Astrocyte of the spinal cord (primary cell): ENCODE data around the gene DHRS12.

Experiments used
- DNase-seq: peaks from one replicate; pipeline ENCODE4 v3.0.0; 2011; ENCODE audit warnings: low read depth, low spot score
- H3K4me3 ChIP-seq: 2 replicates; pipeline ENCODE4 v1.5.1; 2011; ENCODE audit warnings: low read depth, mild to moderate bottlenecking, low read length, moderate library complexity
- in situ Hi-C: cut with HindIII; loops from 2 replicates; pipeline ENCODE4 v1.10.0; 2017; ENCODE audit warnings: low sequenced_read_pairs
- TF ChIP-seq, protein P1 (sequence below): IDR thresholded peaks from 2 replicates; pipeline ENCODE4 v1.5.1; 2012; ENCODE audit warnings: low read depth, mild to moderate bottlenecking, low read length, inconsistent platforms

Gene DHRS12

DNA sequence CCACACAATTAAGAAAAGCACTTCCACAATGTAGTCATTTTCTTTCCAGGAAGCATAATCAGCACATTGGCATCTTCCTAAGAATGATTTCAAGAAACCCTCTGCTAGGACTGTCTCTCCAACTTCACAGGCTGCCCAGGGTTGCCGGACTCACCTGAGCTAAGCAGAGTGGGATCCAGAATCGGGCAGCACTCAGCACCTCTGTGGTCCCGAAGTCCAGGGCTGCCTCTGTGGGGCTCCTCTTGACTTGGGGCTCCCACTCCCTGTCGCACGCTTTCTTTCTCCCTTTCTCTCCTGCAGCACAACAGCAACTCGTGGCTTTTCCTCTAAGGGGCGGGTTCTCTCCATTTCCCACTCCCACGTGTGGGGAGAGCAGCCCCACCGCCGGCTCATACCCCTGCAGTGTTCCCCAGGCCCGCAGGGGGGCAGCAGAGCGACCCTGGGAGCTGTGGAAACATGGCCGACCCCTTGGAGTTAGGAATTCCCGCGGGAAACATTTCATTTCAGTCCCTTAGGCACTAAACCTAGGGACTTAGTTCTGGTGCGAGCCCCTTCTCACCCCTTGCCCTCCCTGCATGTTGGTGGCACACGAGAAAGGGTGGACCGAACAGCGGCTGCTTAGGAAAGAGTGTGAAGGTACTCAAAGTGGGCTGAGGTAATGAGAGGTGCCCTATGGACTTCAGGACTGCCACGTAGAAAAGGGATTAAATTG, 41.1 kb upstream of the DHRS12 start, which contains the start of gene TMEM272:
Gene TMEM272, minus strand, starts transcription at position 316 of the 712 bp plus-strand sequence. CDS start 6,647 bp downstream, outside the sequence.
- TF ChIP-seq, protein P1, sequence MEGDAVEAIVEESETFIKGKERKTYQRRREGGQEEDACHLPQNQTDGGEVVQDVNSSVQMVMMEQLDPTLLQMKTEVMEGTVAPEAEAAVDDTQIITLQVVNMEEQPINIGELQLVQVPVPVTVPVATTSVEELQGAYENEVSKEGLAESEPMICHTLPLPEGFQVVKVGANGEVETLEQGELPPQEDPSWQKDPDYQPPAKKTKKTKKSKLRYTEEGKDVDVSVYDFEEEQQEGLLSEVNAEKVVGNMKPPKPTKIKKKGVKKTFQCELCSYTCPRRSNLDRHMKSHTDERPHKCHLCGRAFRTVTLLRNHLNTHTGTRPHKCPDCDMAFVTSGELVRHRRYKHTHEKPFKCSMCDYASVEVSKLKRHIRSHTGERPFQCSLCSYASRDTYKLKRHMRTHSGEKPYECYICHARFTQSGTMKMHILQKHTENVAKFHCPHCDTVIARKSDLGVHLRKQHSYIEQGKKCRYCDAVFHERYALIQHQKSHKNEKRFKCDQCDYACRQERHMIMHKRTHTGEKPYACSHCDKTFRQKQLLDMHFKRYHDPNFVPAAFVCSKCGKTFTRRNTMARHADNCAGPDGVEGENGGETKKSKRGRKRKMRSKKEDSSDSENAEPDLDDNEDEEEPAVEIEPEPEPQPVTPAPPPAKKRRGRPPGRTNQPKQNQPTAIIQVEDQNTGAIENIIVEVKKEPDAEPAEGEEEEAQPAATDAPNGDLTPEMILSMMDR = peak; percentile 97
- in situ Hi-C loops = no loop called here
- peak; percentile 17 for DNase-seq
- H3K4me3 ChIP-seq = no peak within 1 kb of the TSS

DNA sequence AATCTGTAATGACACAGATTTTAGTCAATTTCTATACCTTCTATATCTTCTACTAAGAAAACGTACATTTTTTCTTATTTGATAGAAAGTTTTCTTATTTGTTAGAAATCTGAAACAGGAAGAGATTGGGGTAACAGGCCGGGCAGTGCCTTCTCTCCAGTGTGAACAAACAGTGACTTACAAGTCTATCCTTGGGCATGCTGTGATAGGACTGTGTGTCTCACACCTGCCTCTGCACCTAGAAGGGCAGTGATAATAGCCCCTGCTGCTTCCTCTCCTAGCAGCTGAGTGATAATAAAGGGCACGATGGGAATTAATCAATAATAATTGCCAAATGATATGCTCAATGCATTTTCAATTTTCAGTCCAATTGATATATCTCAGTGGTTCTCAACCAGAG, 39.6 kb upstream of the DHRS12 start:
- H3K4me3 ChIP-seq = no peak overlapping the region
- in situ Hi-C loops = no loop called here
- TF ChIP-seq, protein P1 = no peak
- DNase-seq = no peak

DNA sequence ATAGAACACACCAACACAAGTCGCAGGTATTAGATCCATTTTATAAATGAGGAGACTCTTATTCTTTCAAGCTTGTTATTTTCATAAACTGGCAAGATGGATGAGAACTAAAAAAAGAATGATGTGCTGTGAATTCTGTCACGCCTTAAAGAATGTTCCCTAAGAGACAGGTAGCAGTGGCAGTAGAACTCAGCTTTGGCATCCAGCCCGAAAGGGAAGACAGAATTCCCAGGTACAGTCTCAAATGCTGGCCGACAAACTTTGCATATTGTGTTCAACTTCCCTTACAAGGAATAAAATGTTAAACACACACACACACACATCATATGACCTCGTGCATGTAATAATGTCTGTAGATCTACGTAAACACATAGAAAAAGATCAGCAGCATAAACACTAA, 37.8 kb upstream of the DHRS12 start:
- no peak for DNase-seq
- no peak overlapping the region for H3K4me3 ChIP-seq
- in situ Hi-C loops = no loop called here
- TF ChIP-seq, protein P1 = no peak

DNA sequence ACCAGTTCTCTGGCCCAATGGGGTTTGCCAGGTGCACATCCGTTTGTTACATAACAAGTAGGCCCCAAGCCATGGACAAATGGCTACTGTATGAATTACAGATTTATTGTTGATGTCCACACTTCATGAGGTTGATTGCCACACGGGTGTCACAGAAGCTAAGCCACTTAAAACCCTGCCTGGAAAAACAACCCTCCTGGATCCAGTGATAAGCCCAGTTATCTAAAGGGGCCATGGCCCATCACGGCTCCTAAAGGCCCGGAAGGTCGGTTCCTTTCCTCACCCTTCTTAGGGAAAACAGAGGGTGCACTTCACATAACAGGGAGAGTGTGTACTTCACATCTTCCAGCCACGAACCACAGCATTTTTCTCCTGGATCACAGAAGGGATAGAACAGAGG, 37.0 kb upstream of the DHRS12 start:
- DNase-seq = no peak
- TF ChIP-seq, protein P1 = no peak
- H3K4me3 ChIP-seq = no peak overlapping the region
- in situ Hi-C loops = no loop called here

- TF ChIP-seq, protein P1 = no peak
- in situ Hi-C loops = no loop called here
- no peak for DNase-seq
- no peak overlapping the region for H3K4me3 ChIP-seq
Observed at GRCh38 chr13:51839711-51840540, 36.0 kb upstream of the DHRS12 start.

DNA sequence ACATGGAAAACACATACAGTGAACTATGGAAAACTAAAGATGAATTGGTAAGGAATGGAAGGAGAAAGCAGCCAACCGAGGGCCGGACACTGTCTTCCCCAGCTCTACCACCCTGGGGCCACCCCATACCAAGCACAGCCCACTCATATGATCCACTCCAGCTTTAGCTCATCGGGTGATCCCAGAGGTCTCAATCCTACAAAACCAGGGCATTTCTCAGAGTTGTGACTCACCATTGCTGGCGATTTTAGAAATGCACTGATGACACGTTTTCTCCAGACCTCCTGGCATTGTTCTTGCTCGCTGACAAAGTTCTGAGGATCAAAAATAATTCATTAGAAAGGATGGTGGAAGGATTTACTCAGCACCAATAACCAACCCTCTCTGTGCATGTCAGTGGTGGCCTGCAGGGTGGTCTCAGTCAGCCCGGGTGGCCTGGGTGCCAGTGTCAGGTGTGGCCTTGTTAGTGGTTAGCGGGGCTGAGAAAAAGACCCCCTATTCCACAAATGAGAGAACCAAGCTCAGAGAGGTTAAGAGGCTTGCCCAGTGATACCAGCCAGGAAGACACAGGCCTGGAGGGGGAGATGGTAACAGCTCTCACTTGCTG, 34.4 kb upstream of the DHRS12 start:
- in situ Hi-C loops = no loop called here
- DNase-seq = peak; percentile 39
- H3K4me3 ChIP-seq = no peak overlapping the region
- TF ChIP-seq, protein P1 = no peak
